K562 (cell line): Measurements from ENCODE around the gene ERF. TPM values are rescaled to one million over a fixed set of nuclear protein-coding genes. Genes with fewer than 3 reads are reported as not detected.
A peak's percentile ranks its signal among the peaks of the same experiment; 100 is the strongest.

Experiments used
- ARID2 ChIP-seq: fragments of 450-650 bp; IDR thresholded peaks from 2 replicates; pipeline ENCODE4 v1.6.1; 2017; ENCODE audit warnings: antibody characterized with exemption, mild to moderate bottlenecking
- BHLHE40 ChIP-seq: IDR thresholded peaks from 2 replicates; pipeline ENCODE4 v1.6.1; 2011; ENCODE audit warnings: low read length, improper control_type of control experiment
- DPF2 ChIP-seq: fragments of 450-650 bp; IDR thresholded peaks from 2 replicates; pipeline ENCODE4 v1.6.1; 2016
- HDAC6 ChIP-seq: IDR thresholded peaks from 2 replicates; pipeline ENCODE4 v1.6.1; 2012; ENCODE audit warnings: low read depth, mild to moderate bottlenecking, control low read depth, inconsistent platforms, low read length, moderate library complexity
- IRF2 ChIP-seq: sonication (generic); formaldehyde crosslinking; IDR thresholded peaks from 2 replicates; pipeline ENCODE4 v1.8.1; 2022; ENCODE audit warnings: mild to moderate bottlenecking, missing genetic modification reagents
- MBD1 ChIP-seq: fragments of 250-450 bp; sonication (Bioruptor Pico); IDR thresholded peaks from 2 replicates; pipeline ENCODE4 v1.8.0; 2022; ENCODE audit warnings: inconsistent platforms
- NFRKB ChIP-seq: fragments of 450-650 bp; IDR thresholded peaks from 2 replicates; pipeline ENCODE4 v1.6.1; 2016; ENCODE audit warnings: low read depth
- NR4A1 ChIP-seq, 2 experiments: fragments of 250-450 bp in 1 of 2; fragments of 450-650 bp in 1 of 2; sonication (Bioruptor Pico) in 1 of 2; IDR thresholded peaks; 2 replicates each; pipeline versions ENCODE4 v1.4.0 to v1.6.1; 2016 to 2020; ENCODE audit warnings: mild to moderate bottlenecking in 2 of 2, missing compliant biosample characterization in 1 of 2, missing genetic modification characterization in 1 of 2, moderate library complexity in 1 of 2
- NRF1 ChIP-seq, 2 experiments: fragments of 450-650 bp; IDR thresholded peaks in 1 of 2; conservative IDR thresholded peaks in 1 of 2; 2 replicates each; pipeline ENCODE4 v1.6.1; 2014; ENCODE audit warnings: mild to moderate bottlenecking in 2 of 2
- PHB ChIP-seq: fragments of 250-450 bp; sonication (Bioruptor Pico); IDR thresholded peaks from 2 replicates; pipeline ENCODE4 v1.5.0; 2021
- RREB1 ChIP-seq: fragments of 250-450 bp; sonication (Bioruptor Pico); IDR thresholded peaks from 2 replicates; pipeline ENCODE4 v1.4.0; 2020
- SIN3A ChIP-seq, 2 experiments: fragments of 150-350 bp in 1 of 2; IDR thresholded peaks; 2 replicates each; pipeline ENCODE4 v1.6.1; 2011 to 2016; ENCODE audit warnings: borderline replicate concordance in 2 of 2, low read depth in 2 of 2, low read length in 2 of 2, mild to moderate bottlenecking in 2 of 2, moderate library complexity in 2 of 2; ENCODE audit not compliant: control insufficient read depth in 1 of 2
- SMAD1 ChIP-seq: fragments of 150-350 bp; IDR thresholded peaks from 2 replicates; pipeline ENCODE4 v1.6.1; 2014; ENCODE audit warnings: low read length, low read depth; ENCODE audit not compliant: partially characterized antibody
- SMARCA5 ChIP-seq: fragments of 450-650 bp; IDR thresholded peaks from 2 replicates; pipeline ENCODE4 v1.6.1; 2016
- THAP7 ChIP-seq: fragments of 250-450 bp; sonication (Bioruptor Pico); IDR thresholded peaks from 2 replicates; pipeline ENCODE4 v1.5.0; 2021
- ZNF197 ChIP-seq: fragments of 200-800 bp; sonication (Bioruptor generic); IDR thresholded peaks from 2 replicates; pipeline ENCODE4 v1.6.1; 2016; ENCODE audit warnings: low read depth, missing genetic modification characterization, missing compliant biosample characterization
- ZNF23 ChIP-seq: fragments of 250-450 bp; sonication (Bioruptor Pico); IDR thresholded peaks from 2 replicates; pipeline ENCODE4 v1.4.0; 2020; ENCODE audit warnings: mild to moderate bottlenecking
- ZNF76 ChIP-seq: fragments of 250-450 bp; sonication (Bioruptor Pico); IDR thresholded peaks from 2 replicates; pipeline ENCODE4 v1.4.0; 2020; ENCODE audit warnings: mild to moderate bottlenecking, moderate library complexity, borderline replicate concordance
- polyA plus RNA-seq, 8 experiments: library from polyadenylated mRNA; depleted of rRNA in 4 of 8; stranded (reverse) in 5 of 8; unstranded in 3 of 8; fragments of >200 nt; fragmentation: Nextera tagmentation in 2 of 8; fragmentation: Illumina TruSeq in 1 of 8; extraction: Ambion mirVana in 2 of 8; extraction: Trizol in 1 of 8; gene quantifications; 2 replicates each; pipeline versions ENCODE4 v1.2.1 to v1.2.3, GENCODE V29; 2011 to 2014; ENCODE audit warnings: inconsistent platforms in 1 of 8, missing spikeins in 1 of 8
- total RNA-seq, 7 experiments: library from RNA; depleted of rRNA in 6 of 7; stranded (reverse); fragments of >200 nt in 6 of 7; fragmentation: Illumina TruSeq in 2 of 7; extraction: Trizol in 2 of 7; gene quantifications; 2 replicates each; pipeline versions ENCODE4 v1.2.1 to v1.2.3, GENCODE V29; 2011 to 2021; ENCODE audit warnings: low replicate concordance in 1 of 7

Gene ERF
- total and polyA plus RNA-seq, 9 of the 15 experiments (the other 6 are each of a cell fraction or from before 2014, with no cell fraction given) = 0.03 to 75.4 (median 27.0) TPM

GRCh38 chr19:42284591-42285341, 29.8 kb upstream of the ERF start (continued):
- TF ChIP-seq NFRKB (0 out of 2 replicates have a peak, but pooled peaks have one; percentile 41), SIN3A (IDR thresholded peaks at IDR 0.05; ENCODE audit: borderline replicate concordance in 2 of 2, control insufficient read depth in 1 of 2, low read depth in 2 of 2, low read length in 2 of 2) (peak in 1 of 2 experiments; percentile 58; a peak in 1 of 4 replicates), THAP7 (0 out of 2 replicates have a peak, but pooled peaks have one; percentile 42), ZNF197 (CRISPR knock-in tag) (no peak), ZNF76 (0 out of 2 replicates have a peak, but pooled peaks have one; percentile 40), IRF2 (CRISPR knock-in tag) (no peak), ARID2 (peak; percentile 7; the same call in 1 of the 2 replicates), SMAD1 (no peak), HDAC6 (no peak), RREB1 (CRISPR knock-in tag) (0 out of 2 replicates have a peak, but pooled peaks have one; percentile 35), NRF1 (conservative IDR thresholded peaks at IDR 0.05 in 1 of 2, IDR thresholded peaks at IDR 0.05 in 1 of 2) (0 out of 4 replicates have a peak, but pooled peaks of 1 of the 2 experiments have one; percentile 8), PHB (CRISPR knock-in tag) (no peak), NR4A1 (CRISPR knock-in tag; IDR thresholded peaks at IDR 0.05) (0 out of 2 replicates have a peak, but pooled peaks have one; percentile 24), NR4A1 (tag; IDR thresholded peaks at IDR 0.05) (no peak), ZNF23 (CRISPR knock-in tag) (no peak), MBD1 (CRISPR knock-in tag) (no peak), DPF2 (peak; percentile 27; the same call in 1 of the 2 replicates), SMARCA5 (peak; percentile 30; the same call in 1 of the 2 replicates), BHLHE40 (peak; percentile 23; the same call in 1 of the 2 replicates)
